GM12892 (cell line): ENCODE data around the gene PGM1.

Experiments
- DNase-seq: peaks from one replicate; pipeline ENCODE4 v3.0.0; 2011; ENCODE audit not compliant: insufficient read length
- FAIRE-seq: peaks from 2 replicates; lab custom pipeline; 2011; peaks lifted over from hg19 to GRCh38; lab: Jason Lieb, UNC
- POLR2A ChIP-seq: IDR thresholded peaks from 2 replicates; pipeline ENCODE4 v1.6.1; 2011; ENCODE audit warnings: low read depth, low read length, control low read depth
- POLR2AphosphoS5 ChIP-seq: IDR thresholded peaks from 2 replicates; pipeline ENCODE4 v1.6.1; 2011; ENCODE audit warnings: low read depth, low read length, control low read depth
- TAF1 ChIP-seq: IDR thresholded peaks from 2 replicates; pipeline ENCODE4 v1.6.1; 2011; ENCODE audit warnings: low read depth, mild to moderate bottlenecking, control low read depth, low read length, borderline replicate concordance

Gene PGM1

GRCh38 chr1:63638875-63639274, 45.7 kb downstream of the PGM1 start:
- FAIRE-seq (no peak), DNase-seq (no peak)
- TF ChIP-seq TAF1 (no peak), POLR2AphosphoS5 (no peak), POLR2A (no peak)

DNA sequence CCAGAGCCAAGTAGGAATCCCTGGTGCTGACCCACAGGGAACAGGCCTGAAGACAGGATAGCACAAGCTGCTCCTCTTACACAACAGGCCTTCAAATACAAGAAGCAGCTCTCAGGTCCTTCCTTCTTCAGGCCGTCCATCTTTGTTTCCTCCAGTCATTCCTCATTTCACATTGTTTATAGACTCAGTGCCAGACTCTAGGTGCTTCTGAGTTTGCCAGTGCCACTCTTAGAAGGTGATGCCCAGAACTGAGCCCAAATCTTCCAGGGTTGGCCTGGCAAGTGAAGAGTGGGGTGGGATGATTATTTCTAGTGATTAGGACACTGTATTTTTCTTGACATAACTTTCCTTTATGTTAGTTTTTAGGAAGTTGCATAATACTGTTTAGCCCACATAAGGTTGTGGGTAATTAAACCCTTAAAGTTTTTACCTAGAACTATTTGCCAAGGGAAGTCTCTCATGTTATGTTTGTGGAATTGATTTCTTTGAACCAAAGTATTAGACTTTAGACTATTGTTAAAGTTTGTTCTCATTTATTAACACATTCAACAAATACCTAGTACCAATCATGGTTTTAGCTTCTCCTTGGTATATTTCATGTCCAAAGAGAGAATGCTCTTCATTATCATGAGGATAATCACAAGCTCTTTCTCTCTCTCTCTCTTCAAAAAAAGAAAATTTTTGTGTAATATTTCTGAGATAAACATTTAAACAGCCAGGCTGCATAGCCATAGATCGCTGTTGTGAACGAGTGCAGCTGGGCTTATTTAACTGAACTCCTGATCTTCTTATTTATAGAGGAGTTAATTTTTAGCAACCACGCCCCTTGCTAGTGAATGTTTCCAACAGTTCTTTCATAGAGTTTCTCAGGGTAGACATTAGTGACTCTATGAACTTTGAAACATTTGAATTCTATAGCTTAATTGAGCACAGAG, 47.7 kb downstream of the PGM1 start:
- DNase-seq, result no peak
- no peak for FAIRE-seq
- TF ChIP-seq TAF1, result no peak
- TF ChIP-seq POLR2A, result no peak
- TF ChIP-seq POLR2AphosphoS5, result no peak

DNA sequence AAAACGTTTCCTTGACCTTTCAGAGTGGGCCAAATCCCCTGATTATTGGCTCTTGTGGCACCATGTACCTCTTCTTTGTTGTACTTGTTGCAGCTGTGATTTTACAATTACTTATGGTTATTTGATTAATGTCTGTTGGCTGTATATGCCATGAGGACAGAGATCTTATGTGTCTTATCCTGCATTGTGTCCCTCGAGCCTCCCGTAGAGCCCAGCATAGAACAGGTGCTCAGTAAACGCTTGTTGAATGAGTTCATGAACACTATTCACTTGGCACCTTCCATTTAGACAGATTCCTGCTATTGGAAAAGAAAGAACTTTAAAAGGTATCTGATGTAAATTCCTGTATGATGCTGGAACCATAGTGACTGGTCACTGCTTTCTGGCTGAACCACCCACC, 48.4 kb downstream of the PGM1 start:
- TF ChIP-seq TAF1 (no peak), POLR2AphosphoS5 (no peak), POLR2A (no peak)
- FAIRE-seq, result no peak
- DNase-seq, result no peak

DNA sequence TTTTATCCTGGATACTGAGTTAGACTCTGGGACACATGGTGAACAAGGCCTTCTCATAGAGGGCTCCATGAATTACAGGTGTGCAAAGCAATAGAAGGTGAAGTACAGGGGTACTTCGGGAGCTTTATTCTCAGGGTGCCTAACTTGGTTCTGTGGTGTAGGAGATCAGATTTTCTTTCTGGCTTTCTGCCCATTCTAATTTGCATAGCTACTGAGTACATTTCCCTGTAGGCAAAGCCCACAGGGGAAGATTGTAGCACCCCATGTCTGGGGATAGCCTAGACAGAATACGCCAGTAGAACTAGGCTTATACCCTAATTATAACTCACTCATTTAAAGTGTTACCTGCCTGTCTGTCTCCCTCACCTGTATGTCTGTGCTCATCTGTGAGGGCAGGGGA, 49.7 kb downstream of the PGM1 start:
- no peak for FAIRE-seq
- no peak for TF ChIP-seq TAF1
- no peak for TF ChIP-seq POLR2A
- no peak for TF ChIP-seq POLR2AphosphoS5
- no peak for DNase-seq

- DNase-seq, result no peak
- FAIRE-seq, result no peak
- TF ChIP-seq POLR2A (no peak), POLR2AphosphoS5 (no peak), TAF1 (no peak)
Measured at GRCh38 chr1:63643517-63643916, 50.3 kb downstream of the PGM1 start.

- no peak for DNase-seq
- TF ChIP-seq TAF1, result no peak
- TF ChIP-seq POLR2AphosphoS5, result no peak
- TF ChIP-seq POLR2A, result no peak
- no peak for FAIRE-seq
Measured at GRCh38 chr1:63643926-63644325, 50.7 kb downstream of the PGM1 start.

DNA sequence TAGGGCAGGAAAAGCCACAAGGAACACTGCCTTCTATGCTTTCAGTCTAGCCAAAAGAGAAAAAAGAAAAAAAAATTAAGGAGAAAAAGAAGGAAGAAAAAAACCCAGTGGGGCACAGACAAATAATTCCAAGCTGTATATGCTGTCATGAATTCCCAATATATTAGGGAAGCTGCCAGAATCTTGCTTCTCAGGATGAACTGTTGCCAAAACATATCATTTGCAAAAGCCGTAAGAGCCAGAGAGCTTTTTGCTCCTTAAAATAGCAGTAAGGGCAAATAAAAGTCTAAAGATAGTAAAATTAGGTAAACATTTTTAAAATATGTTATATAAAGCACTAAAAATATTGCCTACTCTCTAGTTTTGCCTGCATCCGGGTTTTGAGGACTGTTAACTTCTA, 52.1 kb downstream of the PGM1 start:
- TF ChIP-seq POLR2AphosphoS5, result no peak
- no peak for TF ChIP-seq TAF1
- no peak for TF ChIP-seq POLR2A
- no peak for DNase-seq
- FAIRE-seq, result no peak

GRCh38 chr1:63648689-63649088, 55.5 kb downstream of the PGM1 start:
- DNase-seq (no peak), FAIRE-seq (no peak)
- TF ChIP-seq TAF1 (no peak), POLR2AphosphoS5 (no peak), POLR2A (no peak)

DNA sequence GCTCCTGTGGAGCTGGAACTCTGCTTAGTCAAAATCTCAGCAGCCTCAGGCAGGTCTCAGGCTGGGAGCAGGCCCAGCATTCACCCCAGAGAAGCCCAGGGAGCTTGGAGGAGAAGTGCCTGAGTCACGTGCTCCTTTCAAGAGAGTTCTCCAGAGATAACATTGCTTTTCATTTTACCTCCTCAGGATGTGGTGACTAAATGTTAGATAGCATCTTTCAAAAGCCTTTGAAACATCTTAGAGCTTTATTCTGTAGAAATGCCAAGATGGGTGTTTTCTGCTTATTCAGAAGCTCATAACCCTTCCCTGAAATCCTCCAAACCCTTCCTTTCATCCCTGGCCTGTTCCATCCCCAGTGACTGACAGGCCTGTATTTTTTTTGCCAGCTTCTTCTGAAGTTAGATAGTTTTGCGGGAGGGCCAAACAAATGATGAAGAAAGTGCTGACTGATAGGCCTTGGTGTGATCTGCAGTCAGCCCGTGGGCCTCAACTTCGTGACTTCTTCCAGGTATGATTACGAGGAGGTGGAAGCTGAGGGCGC, 58.0 kb downstream of the PGM1 start:
- TF ChIP-seq TAF1 (no peak), POLR2AphosphoS5 (no peak), POLR2A (no peak)
- no peak for DNase-seq
- no peak for FAIRE-seq

DNA sequence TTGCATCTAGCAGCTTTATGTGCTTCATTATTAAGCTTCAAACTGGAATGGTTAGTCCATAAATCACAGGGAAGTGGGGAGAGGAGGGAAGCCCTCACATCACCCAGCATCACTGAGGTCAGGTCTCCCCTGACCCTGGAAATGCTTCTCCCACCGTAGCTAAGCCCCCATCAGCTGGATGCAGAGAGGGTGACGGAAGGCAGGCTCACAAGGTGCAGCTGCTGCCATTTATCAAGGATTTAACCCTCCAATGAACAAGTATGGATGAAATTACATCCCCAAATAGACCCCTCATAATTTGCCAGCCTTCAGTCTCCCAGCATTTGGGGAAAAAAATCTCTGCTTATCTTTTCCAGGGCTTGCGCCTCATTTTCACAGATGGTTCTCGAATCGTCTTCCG, 60.8 kb downstream of the PGM1 start:
- no peak for TF ChIP-seq POLR2AphosphoS5
- no peak for TF ChIP-seq POLR2A
- no peak for TF ChIP-seq TAF1
- FAIRE-seq (no peak), DNase-seq (no peak)

- TF ChIP-seq TAF1, result no peak
- TF ChIP-seq POLR2A, result no peak
- TF ChIP-seq POLR2AphosphoS5, result no peak
- FAIRE-seq, result no peak
- DNase-seq, result no peak
Measured at GRCh38 chr1:63659448-63659847, 66.2 kb downstream of the PGM1 start.
